HuH-7 (cell line): Measurements from ENCODE around the gene KLHL4.
"Not testable (repeated sequence)": the region's sequence is repeated elsewhere in the genome, so short reads cannot be mapped to it uniquely, and the experiment has no call there.

Experiments
- DNase-seq: peaks from one replicate; pipeline ENCODE4 v3.0.0; 2011; ENCODE audit warnings: low spot score

The KLHL4 gene

GRCh38 chrX:87661761-87662160, 144.2 kb downstream of the KLHL4 start:
- no peak for DNase-seq

- DNase-seq: no peak
These were observed 145.8 kb downstream of the KLHL4 start for GRCh38 chrX:87663421-87663820.

DNA sequence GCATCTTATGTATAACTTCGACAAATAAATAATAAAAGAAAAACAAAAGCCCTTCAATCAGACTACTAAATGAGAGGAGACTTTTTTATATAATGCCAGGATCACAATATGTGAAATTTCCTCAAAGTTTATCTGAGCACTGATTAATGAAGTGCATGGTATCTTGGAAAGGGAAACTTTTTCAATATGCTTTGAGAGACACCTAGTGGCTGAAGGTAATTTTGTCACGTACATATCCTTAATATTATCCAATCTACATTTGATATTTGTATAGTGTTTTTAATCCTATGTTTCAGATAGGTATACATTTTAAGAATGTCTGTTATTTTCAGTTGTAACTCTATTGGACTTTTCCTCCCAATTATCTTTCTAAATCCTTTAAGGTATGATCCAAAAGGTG, 146.8 kb downstream of the KLHL4 start:
- DNase-seq: no peak

DNA sequence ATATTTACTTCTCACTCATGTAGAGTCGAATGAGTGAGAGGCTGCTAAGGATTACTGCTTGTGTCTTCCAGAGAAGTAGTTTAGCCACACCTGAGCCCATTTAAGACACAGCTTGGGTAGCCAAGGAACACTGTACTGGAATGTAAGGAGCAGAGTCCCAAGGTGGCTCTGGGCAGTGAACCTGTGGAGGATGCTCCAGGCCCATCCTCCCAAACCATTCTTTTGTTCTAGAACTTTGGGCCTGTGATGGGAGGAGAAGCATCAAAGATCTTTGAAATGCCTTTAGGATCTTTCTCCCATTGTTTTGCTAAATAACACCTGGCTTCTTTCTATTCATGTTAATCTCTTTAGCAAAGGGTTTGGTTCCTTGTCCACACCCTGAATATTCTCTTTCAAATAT, 162.2 kb downstream of the KLHL4 start:
- DNase-seq: no peak

DNA sequence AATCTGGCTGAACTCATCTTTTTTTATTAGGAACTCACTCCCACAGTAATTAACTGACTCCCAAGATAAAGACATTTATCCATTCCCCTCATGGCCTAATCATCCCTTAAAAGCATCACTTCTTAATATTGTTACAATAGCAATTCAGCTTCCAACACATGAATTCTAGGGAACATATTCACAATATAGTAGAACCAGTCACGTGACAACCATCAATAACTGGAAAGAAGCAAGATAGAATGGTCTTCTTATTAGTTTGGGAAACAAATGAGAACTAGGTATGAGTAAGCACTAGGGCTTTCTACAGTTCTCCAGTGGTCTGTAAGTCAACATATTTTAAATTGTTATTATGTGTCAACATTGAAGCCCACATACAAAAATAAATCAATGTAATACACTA, 170.1 kb downstream of the KLHL4 start:
- no peak for DNase-seq

DNA sequence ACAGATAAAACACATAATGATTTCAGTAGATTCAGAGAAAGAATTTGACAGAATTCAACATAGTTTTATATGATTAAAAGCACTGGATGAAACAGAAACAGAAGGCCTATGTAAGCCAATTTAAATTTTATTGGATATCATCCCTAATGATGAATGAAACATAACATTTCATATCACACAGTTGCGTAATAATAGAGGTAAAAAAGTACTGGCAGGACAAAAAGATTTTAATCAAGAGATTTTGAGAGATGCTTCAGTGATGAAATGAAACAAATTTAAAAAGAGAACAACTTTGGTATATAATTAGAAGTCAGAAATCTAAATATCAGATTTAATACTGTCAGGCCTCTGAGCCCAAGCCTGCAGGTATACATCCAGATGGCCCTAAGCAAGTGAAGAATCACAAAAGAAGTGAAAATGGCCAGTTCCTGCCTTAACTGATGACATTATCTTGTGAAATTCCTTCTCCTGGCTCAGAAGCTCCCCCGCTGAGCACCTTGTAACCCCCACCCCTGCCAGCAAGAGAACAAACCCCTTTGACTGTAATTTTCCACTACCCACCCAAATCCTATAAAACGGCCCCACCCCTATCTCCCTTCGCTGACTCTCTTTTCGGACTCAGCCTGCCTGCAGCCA, 170.6 kb downstream of the KLHL4 start:
- not testable (repeated sequence) for DNase-seq

DNA sequence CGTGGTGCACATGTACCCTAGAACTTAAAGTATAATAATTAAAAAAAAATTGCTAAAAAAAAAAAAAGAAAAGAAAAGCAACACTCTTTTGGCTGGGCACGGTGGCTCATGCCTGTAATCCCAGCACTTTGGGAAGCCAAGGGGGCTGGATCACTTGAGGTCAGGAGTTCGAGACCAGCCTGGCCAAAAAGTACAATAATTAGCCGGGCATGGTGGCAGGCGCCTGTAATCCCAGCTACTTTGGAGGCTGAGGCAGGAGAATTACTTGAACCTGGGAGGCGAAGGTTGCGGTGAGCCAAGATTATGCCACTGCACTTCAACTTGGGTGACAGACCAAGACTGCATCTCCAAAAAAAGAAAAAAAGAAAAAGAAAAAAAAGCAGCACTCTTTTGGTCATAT, 171.6 kb downstream of the KLHL4 start:
- not testable (repeated sequence) for DNase-seq

DNA sequence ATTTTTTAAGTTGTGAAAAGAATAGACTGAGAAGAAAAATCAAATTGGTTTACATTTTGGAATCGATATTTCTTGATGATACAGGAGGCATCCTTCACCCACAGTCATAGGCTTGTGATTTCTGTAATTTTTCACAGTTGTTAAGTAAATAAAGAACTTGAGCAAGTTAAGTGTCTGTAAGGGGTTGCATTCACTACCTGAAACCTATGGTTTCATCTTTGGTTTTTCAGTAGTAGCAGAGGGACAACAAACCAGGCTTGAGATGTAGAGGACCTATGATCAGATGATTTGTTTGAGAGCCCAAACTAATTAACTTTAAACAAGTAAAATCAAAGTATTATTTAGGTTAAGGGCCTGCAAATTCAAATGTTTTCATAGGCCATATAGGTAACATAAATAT, 175.6 kb downstream of the KLHL4 start:
- no peak for DNase-seq

- no peak for DNase-seq
These were observed 179.8 kb downstream of the KLHL4 start for GRCh38 chrX:87697409-87697808.

DNA sequence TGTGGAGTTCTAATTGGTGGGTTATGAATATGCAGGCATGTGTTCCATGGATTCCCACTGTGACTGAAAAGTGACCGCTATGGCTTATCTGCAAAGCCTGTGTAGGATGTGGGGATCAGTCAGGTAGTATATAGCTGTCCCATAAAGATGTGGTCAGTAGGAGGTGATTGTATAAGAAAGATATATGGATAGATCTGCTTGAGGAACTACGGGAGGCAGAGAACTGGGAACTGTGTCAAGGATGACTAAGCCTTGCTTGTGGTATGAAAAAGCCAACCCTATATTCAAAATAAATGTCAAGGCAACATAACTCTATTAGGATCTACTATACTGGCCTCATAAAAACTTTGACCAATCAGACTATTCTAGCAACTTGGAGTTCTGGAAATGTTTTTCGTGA, 185.2 kb downstream of the KLHL4 start:
- DNase-seq: no peak

DNA sequence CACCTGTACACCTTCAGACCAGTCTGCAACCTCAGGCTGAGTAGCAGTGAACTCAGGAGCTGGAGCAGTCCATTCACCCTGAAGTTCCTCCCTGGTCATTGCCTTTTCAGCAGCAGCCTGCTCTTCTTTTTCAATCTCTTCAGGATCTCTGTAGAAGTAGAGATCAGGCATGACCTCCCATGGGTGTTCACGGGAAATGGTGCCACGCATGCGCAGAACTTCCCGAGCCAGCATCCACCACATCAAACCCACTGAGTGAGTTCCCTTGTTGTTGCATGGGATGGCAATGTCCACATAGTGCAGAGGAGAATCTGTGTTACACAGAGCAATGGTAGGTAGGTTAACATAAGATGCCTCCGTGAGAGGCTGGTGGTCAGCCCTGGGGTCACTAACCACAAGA, 185.9 kb downstream of the KLHL4 start:
- not testable (repeated sequence) for DNase-seq

- DNase-seq: no peak
These were observed 188.5 kb downstream of the KLHL4 start for GRCh38 chrX:87706134-87706533.

GRCh38 chrX:87710580-87710979, 193.0 kb downstream of the KLHL4 start:
- no peak for DNase-seq
